Sigmoid colon (tissue), 7 donors: Measurements from ENCODE around the gene SLC47A2. TPM values are rescaled to one million over a fixed set of nuclear protein-coding genes. Genes with fewer than 3 reads are reported as not detected.
"Not testable (repeated sequence)": the region's sequence is repeated elsewhere in the genome, so short reads cannot be mapped to it uniquely, and the experiment has no call there.

Experiments used
- DNase-seq: peaks from one replicate; pipeline ENCODE4 v3.0.0-alpha.2; 2019
- H3K27ac ChIP-seq, 4 donors: fragments of 200-600 bp; sonication (generic); one replicate each; pipeline ENCODE4 v1.5.1; 2016 to 2019; ENCODE audit warnings: mild to moderate bottlenecking in 1 of 4
- H3K27me3 ChIP-seq, 3 donors: fragments of 200-600 bp; sonication (generic); one replicate each; pipeline ENCODE4 v1.5.1; 2019; ENCODE audit warnings: mild to moderate bottlenecking in 1 of 3
- H3K36me3 ChIP-seq, 4 donors: fragments of 200-600 bp; sonication (generic); one replicate each; pipeline ENCODE4 v1.5.1; 2016 to 2019
- H3K4me1 ChIP-seq, 4 donors: fragments of 200-600 bp; sonication (generic); one replicate each; pipeline ENCODE4 v1.5.1; 2017 to 2019
- H3K4me3 ChIP-seq, 4 donors: fragments of 200-600 bp; sonication (generic); one replicate each; pipeline ENCODE4 v1.5.1; 2017 to 2019; ENCODE audit warnings: mild to moderate bottlenecking in 2 of 4, moderate library complexity in 1 of 4
- H3K9me3 ChIP-seq, 4 donors: fragments of 200-600 bp in 3 of 4; sonication (generic) in 3 of 4; one replicate each; pipeline versions ENCODE4 v1.5.1 to v1.6.1; 2013 to 2019
- CTCF ChIP-seq, 4 experiments: fragments of 450-650 bp in 3 of 4; fragments of 200-600 bp in 1 of 4; IDR thresholded peaks; one replicate each; pipeline ENCODE4 v1.5.1; 2016 to 2019; ENCODE audit warnings: antibody characterized with exemption in 4 of 4, mild to moderate bottlenecking in 3 of 4, moderate library complexity in 2 of 4
- EP300 ChIP-seq, 4 donors: sonication (generic); formaldehyde crosslinking; IDR thresholded peaks; one replicate each; pipeline ENCODE4 v1.6.1; 2017; ENCODE audit warnings: antibody characterized with exemption in 4 of 4
- POLR2A ChIP-seq, 2 donors: fragments of 450-650 bp; IDR thresholded peaks; one replicate each; pipeline ENCODE4 v1.6.1; 2016; ENCODE audit warnings: antibody characterized with exemption in 2 of 2, mild to moderate bottlenecking in 2 of 2, moderate library complexity in 2 of 2
- POLR2AphosphoS5 ChIP-seq, 4 donors: sonication (generic); formaldehyde crosslinking; IDR thresholded peaks; one replicate each; pipeline ENCODE4 v1.6.1; 2017; ENCODE audit warnings: antibody characterized with exemption in 4 of 4
- WGBS, 2 donors: extraction: QIAGEN DNeasy Blood & Tissue Kit; methylation state at CpG; one replicate each; pipeline ENCODE4 v1.1.7; 2013; 5-methylcytosine and 5-hydroxymethylcytosine counted together
- intact Hi-C: fragments of 100-400 bp; cut with DNase I; formaldehyde crosslinking; loops from one replicate; pipeline ENCODE4 v1.15.1; 2023
- polyA plus RNA-seq, 3 donors: library from polyadenylated mRNA; stranded (reverse); fragments of 200-250 nt; gene quantifications; one replicate each; pipeline ENCODE4 v1.2.3, GENCODE V29; 2013
- total RNA-seq, 4 donors: library from RNA; depleted of rRNA; stranded (reverse); fragments of >200 nt; gene quantifications; one replicate each; pipeline ENCODE4 v1.1.0, GENCODE V29; 2016
- donor health status: healthy with polysubstance abuse.
- donor health status: Bipolar disorder and iron deficiency.
- donor health status: healthy.

Gene SLC47A2
- total RNA-seq, result not detected
- polyA plus RNA-seq, result under 1 TPM; 0.35 to 0.60 (median 0.46) TPM

- no peaks in the 10 kb centered on the region for H3K36me3 ChIP-seq
Measured at GRCh38 chr17:19716108-19717030, at the start of gene SLC47A2. SLC47A2 (minus strand) TSS chr17:19716584; CDS start chr17:19716555, 29 bp downstream.

GRCh38 chr17:19766016-19766415 is 49.6 kb upstream of the SLC47A2 start:
- peaks cover 0 to 21% (median 14%) of the 10 kb centered on the region in 4 donors for H3K4me1 ChIP-seq
- no peaks in the 10 kb centered on the region for H3K36me3 ChIP-seq
- TF ChIP-seq EP300 (IDR thresholded peaks at IDR 0.05) (no peak), POLR2A (IDR thresholded peaks at IDR 0.05) (no peak), POLR2AphosphoS5 (IDR thresholded peaks at IDR 0.05) (no peak), CTCF (IDR thresholded peaks at IDR 0.05) (no peak)
- intact Hi-C loops, result loop anchor here (1.0 kb wide), 1 partner anchor 253 kb away; no protein-coding TSS in a partner anchor
- H3K4me3 ChIP-seq, result no peak overlapping the region
- no peaks in the 10 kb centered on the region for H3K27me3 ChIP-seq
- no peak overlapping the region for H3K27ac ChIP-seq
- H3K9me3 ChIP-seq, result no peaks in the 10 kb centered on the region
- DNase-seq, result no peak
- WGBS, 2 donors, result 77 to 79% methylated on average over 7 of the region's 7 CpGs

More at GRCh38 chr17:19716108-19717030, at the start of gene SLC47A2:
- 84 to 87% methylated on average over 13 of the region's 13 CpGs for WGBS, 2 donors
- TF ChIP-seq POLR2AphosphoS5 (IDR thresholded peaks at IDR 0.05), result no peak
- TF ChIP-seq CTCF (IDR thresholded peaks at IDR 0.05), result no peak
- no peak for TF ChIP-seq POLR2A (IDR thresholded peaks at IDR 0.05)
- no peak for TF ChIP-seq EP300 (IDR thresholded peaks at IDR 0.05)
- no peaks in the 10 kb centered on the region for H3K27me3 ChIP-seq
- H3K9me3 ChIP-seq, result no peaks in the 10 kb centered on the region
- no peak within 1 kb of the TSS for H3K4me3 ChIP-seq
- peak; percentile 52 for DNase-seq
- H3K4me1 ChIP-seq, result no peaks in the 10 kb centered on the region
- H3K27ac ChIP-seq, result no peak within 1 kb of the TSS
- intact Hi-C loops, result no loop called here

GRCh38 chr17:19763991-19764390 is 47.6 kb upstream of the SLC47A2 start:
- DNase-seq, H3K27ac ChIP-seq, H3K4me3 ChIP-seq, H3K9me3 ChIP-seq, H3K36me3 ChIP-seq, H3K27me3 ChIP-seq: not testable (repeated sequence)
- peaks cover 0 to 13% (median 2%) of the 10 kb centered on the region in 4 donors for H3K4me1 ChIP-seq
- intact Hi-C loops, result loop anchor here (2.0 to 5.0 kb wide), 2 partner anchors 115 to 402 kb away; partner anchors contain the start of genes ALDH3A2 and B9D1
- 92 to 97% methylated on average over 6 of the region's 6 CpGs for WGBS, 2 donors

GRCh38 chr17:19763416-19763815 is 47.0 kb upstream of the SLC47A2 start:
- no peak for TF ChIP-seq CTCF (IDR thresholded peaks at IDR 0.05)
- no peak for TF ChIP-seq EP300 (IDR thresholded peaks at IDR 0.05)
- TF ChIP-seq POLR2A (IDR thresholded peaks at IDR 0.05), result no peak
- TF ChIP-seq POLR2AphosphoS5 (IDR thresholded peaks at IDR 0.05), result no peak
- Histone ChIP-seq H3K4me1 (peaks cover 0 to 13% (median 2%) of the 10 kb centered on the region in 4 donors), H3K36me3 (no peaks in the 10 kb centered on the region), H3K9me3 (no peaks in the 10 kb centered on the region), H3K27ac (no peak overlapping the region), H3K27me3 (no peaks in the 10 kb centered on the region), H3K4me3 (no peak overlapping the region)
- 97 to 98% methylated on average over 2 of the region's 2 CpGs for WGBS, 2 donors
- intact Hi-C loops, result loop anchor here (2.0 to 5.0 kb wide), 2 partner anchors 115 to 401 kb away; partner anchors contain the start of genes ALDH3A2 and B9D1
- no peak for DNase-seq

- H3K4me1 ChIP-seq, result peaks cover 0 to 13% (median 2%) of the 10 kb centered on the region in 4 donors
- peak overlapping the region in 1 of 4 donors; percentile 4 for H3K27ac ChIP-seq
- no peaks in the 10 kb centered on the region for H3K36me3 ChIP-seq
- no peaks in the 10 kb centered on the region for H3K27me3 ChIP-seq
- intact Hi-C loops, result loop anchor here (2.0 to 5.0 kb wide), 2 partner anchors 114 to 400 kb away; partner anchors contain the start of genes ALDH3A2 and B9D1
- H3K9me3 ChIP-seq, result no peaks in the 10 kb centered on the region
- no peak overlapping the region for H3K4me3 ChIP-seq
- 36 to 39% methylated on average over 15 of the region's 15 CpGs for WGBS, 2 donors
- DNase-seq, result peak; percentile 81
- TF ChIP-seq CTCF (IDR thresholded peaks at IDR 0.05), result peak; percentile 30 to 82 (median 72)
- TF ChIP-seq POLR2AphosphoS5 (IDR thresholded peaks at IDR 0.05), result no peak
Measured at GRCh38 chr17:19762515-19762961, 46.2 kb upstream of the SLC47A2 start.
